Fibroblast of mammary gland (primary cell): ENCODE data around the gene MED16.
"Not testable (repeated sequence)": the region's sequence is repeated elsewhere in the genome, so short reads cannot be mapped to it uniquely, and the experiment has no call there.

ENCODE experiments used
- DNase-seq: peaks from one replicate; pipeline ENCODE4 v3.0.0-alpha.2; 2010; ENCODE audit warnings: low read depth
- H3K4me3 ChIP-seq: 2 replicates; pipeline ENCODE4 v1.5.1; 2011; ENCODE audit warnings: low read depth, mild to moderate bottlenecking, low read length, moderate library complexity; ENCODE audit not compliant: control insufficient read depth
- CTCF ChIP-seq: conservative IDR thresholded peaks from 2 replicates; pipeline ENCODE4 v1.5.1; 2011; ENCODE audit warnings: low read depth, low read length, inconsistent platforms; ENCODE audit not compliant: control insufficient read depth, insufficient read depth

Gene MED16

GRCh38 chr19:879711-880438 is 13.1 kb downstream of the MED16 start:
- TF ChIP-seq CTCF, result no peak

GRCh38 chr19:878751-879561 is 14.0 kb downstream of the MED16 start:
- not testable (repeated sequence) for DNase-seq, H3K4me3 ChIP-seq

More at GRCh38 chr19:879711-880438, 13.1 kb downstream of the MED16 start:
- H3K4me3 ChIP-seq, result no peak overlapping the region
- DNase-seq, result no peak

- not testable (repeated sequence) for DNase-seq, H3K4me3 ChIP-seq
Measured at GRCh38 chr19:877992-878660, 14.9 kb downstream of the MED16 start.

- TF ChIP-seq CTCF, result no peak
- no peak for DNase-seq
- H3K4me3 ChIP-seq, result no peak overlapping the region
Measured at GRCh38 chr19:876780-877314, 16.1 kb downstream of the MED16 start.

GRCh38 chr19:876089-876488 is 16.9 kb downstream of the MED16 start:
- H3K4me3 ChIP-seq, result no peak overlapping the region
- no peak for DNase-seq
- TF ChIP-seq CTCF, result no peak

GRCh38 chr19:875265-875879 is 17.6 kb downstream of the MED16 start:
- H3K4me3 ChIP-seq, result no peak overlapping the region
- no peak for TF ChIP-seq CTCF
- no peak for DNase-seq

GRCh38 chr19:873561-874041 is 19.4 kb downstream of the MED16 start:
- TF ChIP-seq CTCF, result no peak
- H3K4me3 ChIP-seq, result no peak overlapping the region
- no peak for DNase-seq
